K562 (cell line): ENCODE data around the gene CTDSPL. TPM values are rescaled to one million over a fixed set of nuclear protein-coding genes. Genes with fewer than 3 reads are reported as not detected.

Experiments
- ATAC-seq: fragments of 200-7000 bp; cut with Tn5 transposase; 3 replicates; pipeline ENCODE4 v1.9.1; 2020; ENCODE audit warnings: moderate library complexity
- BruUV-seq: library from RNA; stranded (reverse); fragments of 400-500 nt; replicated peaks from 2 replicates; lab custom pipeline; 2021; lab: Mats Ljungman, UMichigan
- CTCF ChIA-PET: fragments of 300-600 bp; formaldehyde crosslinking; extraction: SDS; loops from one replicate; lab custom pipeline; 2021; ENCODE audit warnings: low intra/inter-chr PET ratio; lab: Yijun Ruan, JAX
- POLR2A ChIA-PET: fragments of 300-600, 350-650 bp; sonication (Branson Sonifier 250); formaldehyde crosslinking; extraction: SDS; loops from one replicate; lab custom pipeline; 2021; ENCODE audit warnings: antibody characterized with exemption, inconsistent platforms; lab: Yijun Ruan, JAX
- DNase-seq, 4 experiments: peaks; one replicate each; pipeline versions ENCODE4 v3.0.0 to v3.0.0-alpha.2; 2011 to 2018; ENCODE audit warnings: low spot score in 3 of 4, mixed read lengths in 3 of 4; ENCODE audit errors: extremely low read depth in 1 of 4
- FAIRE-seq: peaks from 2 replicates; lab custom pipeline; 2011; peaks lifted over from hg19 to GRCh38; lab: Jason Lieb, UNC
- H2AFZ ChIP-seq: 2 replicates; pipeline ENCODE4 v1.6.0; 2011; ENCODE audit warnings: low read depth, low read length, control low read depth, inconsistent platforms
- H3K27ac ChIP-seq: fragments of 200-600 bp; 3 replicates; pipeline ENCODE4 v1.8.0; 2011; ENCODE audit warnings: low read depth, mild to moderate bottlenecking, control low read depth, inconsistent platforms, low read length, moderate library complexity, mixed read lengths; ENCODE audit errors: extremely low read depth
- H3K27me3 ChIP-seq, 2 experiments: fragments of 300-600 bp in 1 of 2; 2 replicates in 1 of 2; 3 replicates in 1 of 2; pipeline versions ENCODE4 v1.6.0 to v1.8.0; 2011; ENCODE audit warnings: inconsistent platforms in 2 of 2, low read length in 2 of 2, mild to moderate bottlenecking in 1 of 2, mixed read lengths in 1 of 2, moderate library complexity in 1 of 2; ENCODE audit not compliant: control insufficient read depth in 2 of 2, insufficient read depth in 2 of 2
- H3K36me3 ChIP-seq: fragments of 300-600 bp; 3 replicates; pipeline ENCODE4 v1.8.0; 2011; ENCODE audit warnings: mild to moderate bottlenecking, low read length, inconsistent platforms; ENCODE audit not compliant: control insufficient read depth, insufficient read depth
- H3K4me1 ChIP-seq, 2 experiments: fragments of 200-600 bp in 1 of 2; replicated peaks in 1 of 2; 2 replicates in 1 of 2; 3 replicates in 1 of 2; pipeline versions ENCODE4 v1.5.1 to v1.8.0; 2011; ENCODE audit warnings: inconsistent platforms in 2 of 2, low read length in 2 of 2, mild to moderate bottlenecking in 1 of 2, mixed read lengths in 1 of 2, moderate library complexity in 1 of 2; ENCODE audit not compliant: control insufficient read depth in 2 of 2, insufficient read depth in 2 of 2
- H3K4me2 ChIP-seq: 2 replicates; pipeline ENCODE4 v1.6.1; 2011; ENCODE audit warnings: low read length, control low read depth, inconsistent platforms, mixed read lengths; ENCODE audit not compliant: insufficient read depth
- H3K4me3 ChIP-seq: fragments of 200-600 bp; sonication (generic), shearing (Covaris generic); 2 replicates; pipeline ENCODE4 v1.5.1; 2016; ENCODE audit warnings: control low read depth, inconsistent platforms
- H3K79me2 ChIP-seq: fragments of 200-600 bp; 3 replicates; pipeline ENCODE4 v1.8.0; 2011; ENCODE audit warnings: low read length, inconsistent platforms; ENCODE audit not compliant: control insufficient read depth, insufficient read depth
- H3K9ac ChIP-seq, 2 experiments: 2 replicates each; pipeline versions ENCODE4 v1.6.0 to v1.6.1; 2011; ENCODE audit warnings: low read depth in 2 of 2, low read length in 2 of 2, control low read depth in 1 of 2, inconsistent platforms in 1 of 2, mild to moderate bottlenecking in 1 of 2, mixed read lengths in 1 of 2; ENCODE audit not compliant: insufficient read depth in 1 of 2
- H3K9me1 ChIP-seq: one replicate; pipeline ENCODE4 v1.6.0; 2011; ENCODE audit warnings: inconsistent platforms, mild to moderate bottlenecking, low read length, moderate library complexity; ENCODE audit not compliant: control insufficient read depth, insufficient read depth
- H3K9me3 ChIP-seq: replicated peaks from 2 replicates; pipeline ENCODE4 v1.5.1; 2011; ENCODE audit warnings: low read depth, low read length, inconsistent platforms; ENCODE audit not compliant: control insufficient read depth, insufficient read depth
- H4K20me1 ChIP-seq: replicated peaks from 2 replicates; pipeline ENCODE4 v1.6.1; 2011; ENCODE audit warnings: low read length, inconsistent platforms, mixed read lengths; ENCODE audit not compliant: control insufficient read depth, insufficient read depth
- EHMT2 ChIP-seq: fragments of 450-650 bp; IDR thresholded peaks from 2 replicates; pipeline ENCODE4 v1.6.1; 2018; ENCODE audit warnings: antibody characterized with exemption
- FOXJ3 ChIP-seq: sonication (generic); formaldehyde crosslinking; IDR thresholded peaks from 2 replicates; pipeline ENCODE4 v1.4.0; 2020; ENCODE audit warnings: mild to moderate bottlenecking, missing genetic modification reagents
- HNRNPH1 ChIP-seq: fragments of 200-400 bp; formaldehyde crosslinking; optimal IDR thresholded peaks from 2 replicates; pipeline ENCODE3; 2017; ENCODE audit warnings: low read depth, mild to moderate bottlenecking, low read length, moderate library complexity
- RBBP5 ChIP-seq: fragments of 200-600 bp; sonication (generic); IDR thresholded peaks from 2 replicates; pipeline ENCODE4 v1.6.1; 2012; ENCODE audit warnings: borderline replicate concordance, mild to moderate bottlenecking, low read length, control low read depth, inconsistent platforms; ENCODE audit not compliant: insufficient read depth, poor library complexity, severe bottlenecking
- ZFX ChIP-seq: sonication (generic); formaldehyde crosslinking; IDR thresholded peaks from 2 replicates; pipeline ENCODE4 v1.8.0; 2022; ENCODE audit warnings: mild to moderate bottlenecking, missing genetic modification reagents, moderate library complexity
- WGBS: fragments of 100-300 bp; shearing (Covaris generic); methylation state at CpG from one replicate; pipeline ENCODE4 v1.1.6; 2016; ENCODE audit warnings: low coverage, mixed read lengths; ENCODE audit not compliant: insufficient coverage; ENCODE audit errors: missing lambda C conversion rate; 5-methylcytosine and 5-hydroxymethylcytosine counted together
- in situ Hi-C: fragments of 300-500 bp; cut with MboI; formaldehyde crosslinking; loops from 4 replicates; pipeline ENCODE4 v1.15.0; 2018; ENCODE audit warnings: inconsistent platforms, mixed read lengths
- intact Hi-C: fragments of 100-400 bp; cut with micrococcal nuclease; formaldehyde crosslinking; loops from 2 replicates; pipeline ENCODE4 v1.14.2; 2022
- polyA plus RNA-seq, 8 experiments: library from polyadenylated mRNA; depleted of rRNA in 4 of 8; stranded (reverse) in 5 of 8; unstranded in 3 of 8; fragments of >200 nt; fragmentation: Nextera tagmentation in 2 of 8; fragmentation: Illumina TruSeq in 1 of 8; extraction: Ambion mirVana in 2 of 8; extraction: Trizol in 1 of 8; gene quantifications; 2 replicates each; pipeline versions ENCODE4 v1.2.1 to v1.2.3, GENCODE V29; 2011 to 2014; ENCODE audit warnings: inconsistent platforms in 1 of 8, missing spikeins in 1 of 8
- total RNA-seq, 7 experiments: library from RNA; depleted of rRNA in 6 of 7; stranded (reverse); fragments of >200 nt in 6 of 7; fragmentation: Illumina TruSeq in 2 of 7; extraction: Trizol in 2 of 7; gene quantifications; 2 replicates each; pipeline versions ENCODE4 v1.2.1 to v1.2.3, GENCODE V29; 2011 to 2021; ENCODE audit warnings: low replicate concordance in 1 of 7
- TF ChIP-seq, protein P1 (sequence below): fragments of 450-650 bp; formaldehyde crosslinking; IDR thresholded peaks from 2 replicates; pipeline ENCODE4 v1.4.0; 2020; ENCODE audit warnings: mild to moderate bottlenecking
- TF ChIP-seq, protein P2 (sequence below): sonication (generic); formaldehyde crosslinking; IDR thresholded peaks from 2 replicates; pipeline ENCODE4 v1.8.0; 2022; ENCODE audit warnings: mild to moderate bottlenecking, missing genetic modification reagents
- TF ChIP-seq, protein P3 (sequence below): fragments of 450-650 bp; IDR thresholded peaks from 2 replicates; pipeline ENCODE4 v1.6.1; 2016

Gene CTDSPL
- total and polyA plus RNA-seq, 9 of the 15 experiments (the other 6 are each of a cell fraction or from before 2014, with no cell fraction given), result 5.1 to 19.3 (median 11.3) TPM

DNA sequence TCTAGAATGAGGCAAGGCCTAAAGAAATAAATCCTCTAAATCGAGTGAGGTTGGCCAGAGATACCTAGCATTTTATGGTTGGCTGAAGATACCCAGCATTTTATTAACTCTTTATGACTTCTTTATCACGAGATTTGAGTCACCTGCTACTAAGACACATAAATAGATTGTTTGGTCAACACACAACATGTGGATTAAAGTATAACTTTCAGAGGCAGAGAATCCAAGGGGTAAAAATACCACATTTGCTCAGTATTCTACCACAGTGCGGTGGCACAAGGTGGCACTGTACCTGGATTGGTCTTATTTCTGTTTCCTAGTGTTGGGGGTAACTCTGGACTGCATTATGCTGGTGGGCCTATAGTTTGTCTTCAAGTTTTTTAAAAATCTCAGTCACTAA lies 102.0 kb downstream of the CTDSPL start:
- Histone ChIP-seq H3K9ac (no peak overlapping the region), H3K4me2 (no peak overlapping the region), H3K4me1 (no peaks in the 10 kb centered on the region), H3K9me3 (no peaks in the 10 kb centered on the region), H3K79me2 (no peaks in the 10 kb centered on the region), H3K27me3 (0 out of 5 replicates have a peak, but pooled peaks cover 3 to 4% of the 10 kb centered on the region in 2 experiments), H3K36me3 (no peaks in the 10 kb centered on the region), H3K27ac (no peak overlapping the region), H3K4me3 (no peak overlapping the region), H3K9me1 (no peaks in the 10 kb centered on the region), H4K20me1 (no peaks in the 10 kb centered on the region), H2AFZ (no peak overlapping the region)
- WGBS, result 22% methylated on average over 3 of the region's 3 CpGs
- no TSS peak for BruUV-seq
- no peak for ATAC-seq
- in situ Hi-C loops, result no loop called here
- CTCF ChIA-PET, result interaction anchor here (0.8 kb wide), 1 partner anchor 106 kb away, joined by 3 read pairs; no protein-coding TSS in a partner anchor
- FAIRE-seq, result no peak
- TF ChIP-seq, protein P1, sequence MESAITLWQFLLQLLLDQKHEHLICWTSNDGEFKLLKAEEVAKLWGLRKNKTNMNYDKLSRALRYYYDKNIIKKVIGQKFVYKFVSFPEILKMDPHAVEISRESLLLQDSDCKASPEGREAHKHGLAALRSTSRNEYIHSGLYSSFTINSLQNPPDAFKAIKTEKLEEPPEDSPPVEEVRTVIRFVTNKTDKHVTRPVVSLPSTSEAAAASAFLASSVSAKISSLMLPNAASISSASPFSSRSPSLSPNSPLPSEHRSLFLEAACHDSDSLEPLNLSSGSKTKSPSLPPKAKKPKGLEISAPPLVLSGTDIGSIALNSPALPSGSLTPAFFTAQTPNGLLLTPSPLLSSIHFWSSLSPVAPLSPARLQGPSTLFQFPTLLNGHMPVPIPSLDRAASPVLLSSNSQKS (CRISPR knock-in tag), result no peak
- no peak for TF ChIP-seq HNRNPH1
- TF ChIP-seq, protein P2, sequence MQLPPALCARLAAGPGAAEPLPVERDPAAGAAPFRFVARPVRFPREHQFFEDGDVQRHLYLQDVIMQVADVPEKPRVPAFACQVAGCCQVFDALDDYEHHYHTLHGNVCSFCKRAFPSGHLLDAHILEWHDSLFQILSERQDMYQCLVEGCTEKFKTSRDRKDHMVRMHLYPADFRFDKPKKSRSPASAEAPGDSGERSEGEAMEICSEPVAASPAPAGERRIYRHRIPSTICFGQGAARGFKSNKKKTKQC (CRISPR knock-in tag), result no peak
- TF ChIP-seq, protein P3, sequence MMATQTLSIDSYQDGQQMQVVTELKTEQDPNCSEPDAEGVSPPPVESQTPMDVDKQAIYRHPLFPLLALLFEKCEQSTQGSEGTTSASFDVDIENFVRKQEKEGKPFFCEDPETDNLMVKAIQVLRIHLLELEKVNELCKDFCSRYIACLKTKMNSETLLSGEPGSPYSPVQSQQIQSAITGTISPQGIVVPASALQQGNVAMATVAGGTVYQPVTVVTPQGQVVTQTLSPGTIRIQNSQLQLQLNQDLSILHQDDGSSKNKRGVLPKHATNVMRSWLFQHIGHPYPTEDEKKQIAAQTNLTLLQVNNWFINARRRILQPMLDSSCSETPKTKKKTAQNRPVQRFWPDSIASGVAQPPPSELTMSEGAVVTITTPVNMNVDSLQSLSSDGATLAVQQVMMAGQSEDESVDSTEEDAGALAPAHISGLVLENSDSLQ, result no peak
- no peak for TF ChIP-seq ZFX (CRISPR knock-in tag)
- no peak for TF ChIP-seq EHMT2
- no peak for TF ChIP-seq RBBP5
- no peak for TF ChIP-seq FOXJ3 (CRISPR knock-in tag)
- POLR2A ChIA-PET, result interaction anchor here (0.6 to 1.0 kb wide), 3 partner anchors 8 to 43 kb away, joined by 3 to 5 read pairs (median 4); no protein-coding TSS in a partner anchor
- DNase-seq, result no peak
- intact Hi-C loops, result loop anchor here (10.0 kb wide), 1 partner anchor 409 kb away; no protein-coding TSS in a partner anchor
